GM06990 (cell line): ENCODE data around the gene ACP4.

Experiments used
- DNase-seq: peaks from one replicate; pipeline ENCODE4 v3.0.0-alpha.2; 2011; ENCODE audit not compliant: insufficient read length; ENCODE audit errors: extremely low read depth
- H3K27me3 ChIP-seq: replicated peaks from 2 replicates; pipeline ENCODE4 v1.6.0; 2011; ENCODE audit warnings: low read length; ENCODE audit not compliant: control insufficient read depth, insufficient read depth
- H3K36me3 ChIP-seq: 2 replicates; pipeline ENCODE4 v1.5.1; 2011; ENCODE audit warnings: low read length; ENCODE audit not compliant: control insufficient read depth, insufficient read depth
- H3K4me3 ChIP-seq: replicated peaks from 2 replicates; pipeline ENCODE4 v1.5.1; 2011; ENCODE audit warnings: low read depth, mild to moderate bottlenecking, control low read depth, low read length
- TF ChIP-seq, protein P1 (sequence below): IDR thresholded peaks from 2 replicates; pipeline ENCODE4 v1.5.1; 2011; ENCODE audit warnings: low read length, control low read depth, mild to moderate bottlenecking, inconsistent platforms; ENCODE audit not compliant: insufficient read depth, poor library complexity, severe bottlenecking

Gene ACP4

DNA sequence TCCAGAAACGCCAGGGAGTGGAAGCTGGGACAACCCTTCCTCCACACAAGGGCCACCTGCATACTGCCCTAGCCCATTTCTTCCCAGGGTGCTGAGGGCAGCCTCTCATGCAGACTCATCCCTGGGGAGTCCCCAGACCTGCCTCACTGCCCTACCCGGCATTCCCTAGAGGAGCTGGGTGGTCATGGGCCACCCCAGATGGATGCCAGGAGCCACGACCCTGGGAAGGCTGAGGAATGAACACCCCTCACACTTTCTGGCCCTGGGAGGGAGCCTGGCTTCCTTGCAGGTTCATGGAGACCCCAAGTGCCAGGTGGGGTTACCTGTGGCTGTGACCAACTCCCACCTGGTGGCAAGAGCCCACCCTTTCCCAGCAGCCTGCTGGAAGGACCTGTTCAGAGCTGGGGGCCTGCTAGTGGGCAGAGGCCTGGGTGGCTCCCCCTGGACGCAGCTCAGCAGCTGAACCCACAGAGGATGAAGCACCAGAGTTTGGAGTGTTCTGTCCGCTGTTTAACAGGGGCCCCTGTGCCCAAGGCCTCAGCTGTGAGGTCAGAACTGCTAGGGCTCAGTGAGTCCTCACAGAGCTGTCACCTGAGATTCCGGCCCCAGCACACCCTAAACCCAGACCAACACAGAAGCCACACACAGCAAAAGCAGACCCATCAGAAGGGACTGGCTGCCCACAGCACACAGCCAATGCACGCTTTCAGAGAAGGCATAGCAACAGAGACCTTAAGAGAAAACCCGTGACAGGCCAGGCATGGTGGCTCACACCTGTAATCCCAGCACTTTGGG, 6.6 kb downstream of the ACP4 start:
- no peak for DNase-seq
- peaks cover 41% of the 10 kb centered on the region for H3K36me3 ChIP-seq
- H3K4me3 ChIP-seq = no peak overlapping the region
- TF ChIP-seq, protein P1, sequence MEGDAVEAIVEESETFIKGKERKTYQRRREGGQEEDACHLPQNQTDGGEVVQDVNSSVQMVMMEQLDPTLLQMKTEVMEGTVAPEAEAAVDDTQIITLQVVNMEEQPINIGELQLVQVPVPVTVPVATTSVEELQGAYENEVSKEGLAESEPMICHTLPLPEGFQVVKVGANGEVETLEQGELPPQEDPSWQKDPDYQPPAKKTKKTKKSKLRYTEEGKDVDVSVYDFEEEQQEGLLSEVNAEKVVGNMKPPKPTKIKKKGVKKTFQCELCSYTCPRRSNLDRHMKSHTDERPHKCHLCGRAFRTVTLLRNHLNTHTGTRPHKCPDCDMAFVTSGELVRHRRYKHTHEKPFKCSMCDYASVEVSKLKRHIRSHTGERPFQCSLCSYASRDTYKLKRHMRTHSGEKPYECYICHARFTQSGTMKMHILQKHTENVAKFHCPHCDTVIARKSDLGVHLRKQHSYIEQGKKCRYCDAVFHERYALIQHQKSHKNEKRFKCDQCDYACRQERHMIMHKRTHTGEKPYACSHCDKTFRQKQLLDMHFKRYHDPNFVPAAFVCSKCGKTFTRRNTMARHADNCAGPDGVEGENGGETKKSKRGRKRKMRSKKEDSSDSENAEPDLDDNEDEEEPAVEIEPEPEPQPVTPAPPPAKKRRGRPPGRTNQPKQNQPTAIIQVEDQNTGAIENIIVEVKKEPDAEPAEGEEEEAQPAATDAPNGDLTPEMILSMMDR = no peak
- no peaks in the 10 kb centered on the region for H3K27me3 ChIP-seq

DNA sequence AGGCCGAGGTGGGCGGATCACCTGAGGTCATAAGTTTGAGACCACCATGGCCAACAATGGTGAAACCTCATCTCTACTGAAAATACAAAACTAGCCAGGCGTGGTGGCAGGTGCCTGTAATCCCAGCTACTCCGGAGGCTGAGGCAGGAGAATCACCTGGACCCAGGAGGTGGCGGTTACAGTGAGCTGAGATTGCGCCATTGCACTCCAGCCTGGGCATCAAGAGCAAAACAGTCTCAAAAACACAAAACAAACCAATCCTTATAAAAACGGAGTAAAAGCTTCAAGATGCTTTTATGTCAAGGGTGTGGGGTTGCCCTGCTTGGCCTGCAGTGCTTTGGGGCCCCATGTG, 7.2 kb downstream of the ACP4 start:
- TF ChIP-seq, protein P1 = no peak
- peaks cover 45% of the 10 kb centered on the region for H3K36me3 ChIP-seq
- DNase-seq = no peak
- H3K27me3 ChIP-seq = no peaks in the 10 kb centered on the region
- no peak overlapping the region for H3K4me3 ChIP-seq

DNA sequence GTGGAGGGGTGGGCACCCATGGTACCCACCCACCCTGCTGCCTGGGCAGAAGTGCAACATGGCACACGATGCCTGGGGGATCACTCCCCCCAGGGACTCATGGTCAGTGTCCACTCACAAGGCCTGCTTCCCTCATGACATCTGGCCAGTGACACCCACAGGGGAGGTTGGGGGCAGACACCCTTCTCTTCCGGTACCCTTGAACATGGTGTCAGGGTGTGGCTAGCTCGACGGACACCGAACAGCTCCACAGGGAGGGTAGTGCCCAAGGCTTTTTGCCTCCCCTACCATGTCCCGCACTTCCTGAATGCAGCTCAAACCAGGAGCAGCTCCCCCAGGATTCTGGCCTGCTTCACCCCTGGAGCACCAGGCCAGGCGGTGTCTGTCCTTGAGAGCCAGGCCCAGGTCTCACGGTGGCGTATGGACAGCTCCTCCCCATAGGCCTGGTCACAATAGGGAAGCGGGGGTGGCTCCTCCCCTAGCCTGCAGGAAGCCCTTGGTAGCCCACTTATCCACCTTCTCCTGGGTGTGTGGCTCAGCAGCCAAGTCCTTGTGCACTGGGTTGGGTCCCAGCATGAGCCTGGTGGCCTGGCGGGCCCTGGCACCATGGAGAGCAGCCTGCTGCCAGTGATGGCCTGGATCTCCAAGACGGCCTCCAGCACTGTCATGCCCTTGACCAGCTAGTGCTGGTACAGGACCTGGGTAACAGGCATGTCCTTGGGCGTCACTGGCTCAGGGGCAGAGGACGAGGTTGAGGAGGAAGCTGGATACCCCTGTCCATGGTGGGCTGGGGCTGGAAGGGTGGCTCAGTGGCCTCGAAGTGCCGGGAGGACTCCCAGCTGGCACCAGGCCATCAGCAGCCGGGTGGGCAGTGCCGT, 7.8 kb downstream of the ACP4 start:
- no peaks in the 10 kb centered on the region for H3K27me3 ChIP-seq
- no peak overlapping the region for H3K4me3 ChIP-seq
- TF ChIP-seq, protein P1 = no peak
- H3K36me3 ChIP-seq = peaks cover 45% of the 10 kb centered on the region
- no peak for DNase-seq

DNA sequence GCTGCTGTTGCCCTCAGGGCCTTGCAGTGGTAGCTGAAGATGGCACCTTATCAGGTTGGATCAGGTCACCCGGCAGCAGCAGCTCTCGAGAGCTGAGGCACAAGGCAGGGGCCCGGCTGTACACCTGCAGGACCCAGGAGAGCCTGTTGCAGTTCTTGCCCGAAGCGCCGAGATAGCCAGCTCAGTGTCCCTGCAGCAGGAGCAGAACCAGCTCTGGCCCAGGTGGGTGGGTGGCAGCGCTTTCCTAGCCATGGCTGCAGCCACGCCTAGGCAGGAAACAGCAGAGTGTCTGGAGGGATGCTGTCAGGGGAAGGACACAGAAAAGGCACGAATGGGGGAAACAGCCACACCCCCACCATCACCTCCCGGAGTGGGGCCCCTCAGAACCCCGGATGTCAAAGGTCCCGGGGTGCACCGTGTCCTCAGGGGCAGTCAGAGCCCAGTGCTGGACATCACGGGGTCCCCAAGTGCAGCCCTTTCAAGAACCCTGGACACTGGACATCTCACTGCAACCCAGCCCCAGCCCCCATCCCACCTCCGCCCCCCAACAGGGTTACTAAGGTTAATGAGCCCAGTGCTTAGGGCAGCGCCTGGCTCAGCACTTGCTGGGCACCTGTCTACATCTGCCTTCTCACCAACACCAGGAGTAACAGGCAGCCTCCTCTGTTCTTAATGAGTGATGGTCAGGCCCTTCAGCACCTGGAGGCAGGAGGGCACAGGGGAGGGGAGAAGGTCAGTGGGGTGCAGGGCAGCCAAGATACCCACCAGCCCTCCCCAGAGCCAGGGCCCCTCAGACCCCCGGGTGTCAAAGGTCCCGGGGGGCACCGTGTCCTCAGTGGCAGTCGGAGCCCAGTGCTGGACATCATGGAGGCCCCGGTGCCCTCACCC, 8.7 kb downstream of the ACP4 start:
- no peak overlapping the region for H3K4me3 ChIP-seq
- no peaks in the 10 kb centered on the region for H3K27me3 ChIP-seq
- TF ChIP-seq, protein P1 = no peak
- H3K36me3 ChIP-seq = peaks cover 45% of the 10 kb centered on the region
- no peak for DNase-seq

DNA sequence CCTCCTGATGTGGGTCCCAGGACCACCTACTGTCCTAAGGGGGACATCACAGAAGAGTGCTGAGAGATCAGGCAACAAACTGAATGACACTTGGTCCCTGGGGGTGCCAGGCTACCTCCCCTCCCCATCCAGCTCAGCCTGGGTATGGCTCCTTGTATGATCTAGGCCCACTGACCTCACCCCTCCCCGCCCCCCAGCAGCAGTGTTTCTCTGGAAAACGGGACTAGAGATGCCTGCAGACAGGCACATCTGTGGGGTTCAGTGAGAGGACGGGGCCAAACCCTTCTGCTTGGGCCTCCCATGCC, 9.3 kb downstream of the ACP4 start:
- DNase-seq = no peak
- no peak overlapping the region for H3K4me3 ChIP-seq
- H3K27me3 ChIP-seq = no peaks in the 10 kb centered on the region
- TF ChIP-seq, protein P1 = no peak
- peaks cover 45% of the 10 kb centered on the region for H3K36me3 ChIP-seq
